GM23338 (cell line): ENCODE data around the gene HIP1. TPM values are rescaled to one million over a fixed set of nuclear protein-coding genes. Genes with fewer than 3 reads are reported as not detected.

ENCODE experiments used
- ATAC-seq: fragments of 200-7000 bp; cut with Tn5 transposase; 3 replicates; pipeline ENCODE4 v1.9.1; 2020
- DNase-seq: peaks from one replicate; pipeline ENCODE4 v3.0.0-alpha.2; 2015; ENCODE audit warnings: low spot score
- H2AFZ ChIP-seq: fragments of 200-600 bp; sonication (generic); 2 replicates; pipeline ENCODE4 v1.8.0; 2016; ENCODE audit warnings: antibody characterized with exemption, mild to moderate bottlenecking, moderate library complexity
- H3F3A ChIP-seq: fragments of 200-600 bp; sonication (generic); replicated peaks from 2 replicates; pipeline ENCODE4 v1.8.0; 2017; ENCODE audit warnings: antibody characterized with exemption, mixed run types, low read depth
- H3K27ac ChIP-seq: fragments of 200-600 bp; sonication (generic); 2 replicates; pipeline ENCODE4 v1.6.1; 2016; ENCODE audit warnings: low read depth
- H3K27me3 ChIP-seq: fragments of 200-600 bp; sonication (generic); 2 replicates; pipeline ENCODE4 v1.8.0; 2016; ENCODE audit warnings: mild to moderate bottlenecking, mixed run types, moderate library complexity; ENCODE audit not compliant: insufficient read depth
- H3K36me3 ChIP-seq: fragments of 200-600 bp; sonication (generic); 2 replicates; pipeline ENCODE4 v1.8.0; 2016; ENCODE audit warnings: mild to moderate bottlenecking; ENCODE audit not compliant: insufficient read depth
- H3K4me1 ChIP-seq: fragments of 200-600 bp; sonication (generic); 2 replicates; pipeline ENCODE4 v1.8.0; 2016; ENCODE audit warnings: mild to moderate bottlenecking, moderate library complexity; ENCODE audit not compliant: insufficient read depth
- H3K4me2 ChIP-seq: fragments of 200-600 bp; sonication (generic); 2 replicates; pipeline ENCODE4 v1.7.1; 2017; ENCODE audit warnings: mixed run types
- H3K4me3 ChIP-seq: fragments of 200-600 bp; sonication (generic); 2 replicates; pipeline ENCODE4 v1.6.1; 2016; ENCODE audit warnings: mixed run types
- H3K79me2 ChIP-seq: fragments of 200-600 bp; sonication (generic); replicated peaks from 2 replicates; pipeline ENCODE4 v1.8.0; 2017; ENCODE audit warnings: mild to moderate bottlenecking; ENCODE audit not compliant: insufficient read depth
- H3K9me2 ChIP-seq: fragments of 200-600 bp; sonication (generic); 2 replicates; pipeline ENCODE4 v1.8.0; 2017; ENCODE audit not compliant: insufficient read depth
- H4K20me1 ChIP-seq: fragments of 200-600 bp; sonication (generic); replicated peaks from 2 replicates; pipeline ENCODE4 v1.8.0; 2017; ENCODE audit warnings: mild to moderate bottlenecking; ENCODE audit not compliant: insufficient read depth
- H3K27ac Mint-ChIP-seq: 2 replicates; pipeline ENCODE4 v1.8.0; 2020; ENCODE audit warnings: inconsistent platforms, mild to moderate bottlenecking, moderate library complexity, mixed read lengths
- H3K27me3 Mint-ChIP-seq: 3 replicates; pipeline ENCODE4 v1.8.0; 2022; ENCODE audit warnings: low read depth, mild to moderate bottlenecking, moderate library complexity, mixed read lengths, inconsistent platforms; ENCODE audit not compliant: insufficient read depth, poor library complexity
- H3K36me3 Mint-ChIP-seq: 3 replicates; pipeline ENCODE4 v1.8.0; 2021; ENCODE audit warnings: low read depth, mild to moderate bottlenecking, inconsistent platforms, moderate library complexity, mixed read lengths
- H3K4me1 Mint-ChIP-seq: 3 replicates; pipeline ENCODE4 v1.8.0; 2020; ENCODE audit warnings: mild to moderate bottlenecking, inconsistent platforms, mixed read lengths
- H3K4me3 Mint-ChIP-seq: 3 replicates; pipeline ENCODE4 v1.8.0; 2021; ENCODE audit warnings: moderate library complexity, mild to moderate bottlenecking, inconsistent platforms, mixed read lengths
- H3K9me3 Mint-ChIP-seq: 3 replicates; pipeline ENCODE4 v1.8.0; 2020; ENCODE audit warnings: moderate library complexity, mild to moderate bottlenecking, inconsistent platforms, mixed read lengths
- CREB1 ChIP-seq: fragments of 250-450 bp; sonication (Bioruptor Pico); IDR thresholded peaks from 2 replicates; pipeline ENCODE4 v1.5.0; 2020; ENCODE audit warnings: low read depth, mild to moderate bottlenecking, moderate library complexity
- CTCF ChIP-seq, 2 experiments: fragments of 200-600 bp in 1 of 2; sonication (generic) in 1 of 2; conservative IDR thresholded peaks; 2 replicates each; pipeline versions ENCODE4 v1.5.1 to v1.6.1; 2016 to 2017; ENCODE audit warnings: antibody characterized with exemption in 2 of 2, low read depth in 2 of 2, mild to moderate bottlenecking in 2 of 2, moderate library complexity in 1 of 2
- ETS1 ChIP-seq: IDR thresholded peaks from 2 replicates; pipeline ENCODE4 v1.6.1; 2016; ENCODE audit warnings: antibody characterized with exemption
- EZH2 ChIP-seq: fragments of 200-600 bp; sonication (generic); IDR thresholded peaks from one replicate; pipeline ENCODE4 v1.8.0; 2017; ENCODE audit warnings: antibody characterized with exemption, mild to moderate bottlenecking, low read depth; ENCODE audit not compliant: unreplicated experiment
- JUNB ChIP-seq: IDR thresholded peaks from one replicate; pipeline ENCODE4 v1.6.1; 2016; ENCODE audit warnings: antibody characterized with exemption; ENCODE audit not compliant: unreplicated experiment
- NANOG ChIP-seq: IDR thresholded peaks from 2 replicates; pipeline ENCODE4 v1.6.1; 2016; ENCODE audit warnings: antibody characterized with exemption, borderline replicate concordance
- POLR2AphosphoS5 ChIP-seq: IDR thresholded peaks from 2 replicates; pipeline ENCODE4 v1.6.1; 2016; ENCODE audit warnings: antibody characterized with exemption, low read depth
- REST ChIP-seq: IDR thresholded peaks from one replicate; pipeline ENCODE4 v1.6.1; 2018; ENCODE audit warnings: antibody characterized with exemption; ENCODE audit not compliant: unreplicated experiment
- STAT1 ChIP-seq: IDR thresholded peaks from one replicate; pipeline ENCODE4 v1.6.1; 2016; ENCODE audit warnings: antibody characterized with exemption; ENCODE audit not compliant: unreplicated experiment
- ZNF114 ChIP-seq: fragments of 250-450 bp; sonication (Bioruptor Pico); IDR thresholded peaks from 2 replicates; pipeline ENCODE4 v1.5.0; 2020; ENCODE audit warnings: mild to moderate bottlenecking, moderate library complexity
- ZNF331 ChIP-seq: fragments of 250-450 bp; sonication (Bioruptor Pico); IDR thresholded peaks from 2 replicates; pipeline ENCODE4 v1.5.0; 2020; ENCODE audit warnings: low read depth, mild to moderate bottlenecking, moderate library complexity
- ZNF462 ChIP-seq: fragments of 250-450 bp; sonication (Bioruptor Pico); IDR thresholded peaks from 2 replicates; pipeline ENCODE4 v1.5.0; 2020; ENCODE audit warnings: mild to moderate bottlenecking, moderate library complexity
- polyA plus RNA-seq: library from polyadenylated mRNA; unstranded; fragments of >200 nt; fragmentation: Nextera tagmentation; extraction: Ambion mirVana; gene quantifications from 2 replicates; pipeline ENCODE4 v1.2.1, GENCODE V29; 2016
- total RNA-seq: library from RNA; depleted of rRNA; stranded (reverse); fragments of >200 nt; shearing (Covaris generic); gene quantifications from 2 replicates; pipeline ENCODE4 v1.2.3, GENCODE V29; 2014

Gene HIP1
- total and polyA plus RNA-seq, 2 experiments from 2014 or later: 24.9 to 80.8 TPM

DNA sequence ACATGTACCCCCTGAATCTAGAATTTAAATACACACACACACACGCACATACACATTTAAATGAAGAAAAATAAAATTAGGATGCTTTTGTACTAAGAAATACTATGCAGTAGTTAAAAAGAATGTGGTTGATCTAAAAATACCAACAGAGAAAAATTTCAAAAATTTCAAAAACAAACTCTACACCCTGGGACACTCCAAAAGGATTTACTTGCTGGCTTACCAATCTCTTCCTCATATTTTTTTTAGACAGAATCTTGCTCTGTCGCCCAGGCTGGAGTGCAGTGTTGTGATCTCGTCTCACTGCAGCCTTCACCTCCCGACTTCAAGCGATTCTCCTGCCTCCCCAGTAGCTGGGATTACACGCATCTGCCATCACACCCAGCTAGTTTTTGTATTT lies 80.9 kb downstream of the HIP1 start:
- H3K36me3 ChIP-seq: no peaks in the 10 kb centered on the region
- no peak overlapping the region for H3K4me3 Mint-ChIP-seq
- H2AFZ ChIP-seq: no peak overlapping the region
- H4K20me1 ChIP-seq: no peaks in the 10 kb centered on the region
- no peaks in the 10 kb centered on the region for H3F3A ChIP-seq
- H3K27me3 ChIP-seq: no peaks in the 10 kb centered on the region
- H3K27ac ChIP-seq: no peak overlapping the region
- H3K27me3 Mint-ChIP-seq: no peaks in the 10 kb centered on the region
- H3K9me3 Mint-ChIP-seq: no peaks in the 10 kb centered on the region; the same call in 2 of the 3 replicates
- no peak overlapping the region for H3K4me2 ChIP-seq
- H3K27ac Mint-ChIP-seq: no peak overlapping the region
- no peaks in the 10 kb centered on the region for H3K79me2 ChIP-seq
- DNase-seq: no peak
- peaks cover 6% of the 10 kb centered on the region; the same call in 1 of the 3 replicates for H3K4me1 Mint-ChIP-seq
- no peak for ATAC-seq
- H3K4me1 ChIP-seq: no peaks in the 10 kb centered on the region; the same call in 1 of the 2 replicates
- TF ChIP-seq STAT1: no peak
- TF ChIP-seq POLR2AphosphoS5: no peak
- no peak for TF ChIP-seq JUNB
- no peak for TF ChIP-seq ZNF331 (CRISPR knock-in tag)
- TF ChIP-seq EZH2: no peak
- no peak for TF ChIP-seq CREB1 (CRISPR knock-in tag)
- no peak for TF ChIP-seq ETS1
- TF ChIP-seq ZNF462: no peak
- no peak for TF ChIP-seq ZNF114 (CRISPR knock-in tag)
- TF ChIP-seq CTCF (conservative IDR thresholded peaks at IDR 0.05; ENCODE audit: low read depth in 2 of 2): no peak
- TF ChIP-seq REST: no peak
- TF ChIP-seq NANOG: no peak
- no peaks in the 10 kb centered on the region for H3K9me2 ChIP-seq
- no peak overlapping the region for H3K4me3 ChIP-seq
- 0 out of 3 replicates have a peak, but pooled peaks cover 2% of the 10 kb centered on the region for H3K36me3 Mint-ChIP-seq
